SK-N-SH (cell line): ENCODE results near the gene SMPD2. TPM values are rescaled to one million over a fixed set of nuclear protein-coding genes. Genes with fewer than 3 reads are reported as not detected.

Experiments used
- CTCF ChIA-PET: fragments of 300-600, 350-600 bp; formaldehyde crosslinking; extraction: SDS; loops from one replicate; lab custom pipeline; 2021; lab: Yijun Ruan, JAX
- POLR2A ChIA-PET: fragments of 350-600 bp; sonication (Branson Sonifier 250); formaldehyde crosslinking; extraction: SDS; loops from one replicate; lab custom pipeline; 2020; ENCODE audit warnings: antibody characterized with exemption, inconsistent platforms; lab: Yijun Ruan, JAX
- DNase-seq: peaks from one replicate; pipeline ENCODE4 v3.0.0; 2012
- H2AFZ ChIP-seq: fragments of 200-600 bp; sonication (generic); 2 replicates; pipeline ENCODE4 v1.8.1; 2016; ENCODE audit warnings: antibody characterized with exemption, mild to moderate bottlenecking, low read depth
- H3F3A ChIP-seq: fragments of 200-600 bp; sonication (generic); replicated peaks from 2 replicates; pipeline ENCODE3; 2016; ENCODE audit warnings: antibody characterized with exemption, mild to moderate bottlenecking; ENCODE audit not compliant: insufficient read depth
- H3K27ac ChIP-seq, 2 experiments: fragments of 200-500 bp in 1 of 2; fragments of 200-600 bp in 1 of 2; sonication (Bioruptor generic) in 1 of 2; sonication (generic), shearing (Covaris generic) in 1 of 2; 2 replicates each; pipeline versions ENCODE4 v1.5.1 to v1.6.1; 2014 to 2016; ENCODE audit warnings: low read depth in 2 of 2, inconsistent platforms in 1 of 2, low read length in 1 of 2, mild to moderate bottlenecking in 1 of 2, mixed read lengths in 1 of 2
- H3K27me3 ChIP-seq: fragments of 200-600 bp; sonication (generic), shearing (Covaris generic); 2 replicates; pipeline ENCODE4 v1.6.1; 2016; ENCODE audit warnings: mixed run types; ENCODE audit not compliant: insufficient read depth
- H3K36me3 ChIP-seq, 2 experiments: fragments of 200-500 bp in 1 of 2; fragments of 200-600 bp in 1 of 2; sonication (Bioruptor generic) in 1 of 2; sonication (generic) in 1 of 2; replicated peaks in 1 of 2; 2 replicates each; pipeline versions ENCODE3 to v1.5.1; 2014 to 2016; ENCODE audit warnings: low read length in 1 of 2, mild to moderate bottlenecking in 1 of 2; ENCODE audit not compliant: insufficient read depth in 2 of 2, control insufficient read depth in 1 of 2
- H3K4me1 ChIP-seq, 2 experiments: fragments of 200-500 bp in 1 of 2; fragments of 200-600 bp in 1 of 2; sonication (Bioruptor generic) in 1 of 2; sonication (generic), shearing (Covaris generic) in 1 of 2; 2 replicates each; pipeline versions ENCODE4 v1.5.1 to v1.6.1; 2014 to 2016; ENCODE audit warnings: low read depth in 1 of 2, low read length in 1 of 2, mixed run types in 1 of 2; ENCODE audit not compliant: insufficient read depth in 2 of 2, control insufficient read depth in 1 of 2
- H3K4me2 ChIP-seq: fragments of 200-600 bp; sonication (generic), shearing (Covaris generic); 2 replicates; pipeline ENCODE4 v1.6.1; 2017; ENCODE audit warnings: mixed run types
- H3K4me3 ChIP-seq, 2 experiments: fragments of 200-500 bp in 1 of 2; fragments of 200-600 bp in 1 of 2; sonication (Bioruptor generic) in 1 of 2; sonication (generic), shearing (Covaris generic) in 1 of 2; 2 replicates each; pipeline versions ENCODE4 v1.5.1 to v1.8.1; 2014 to 2016; ENCODE audit warnings: low read depth in 2 of 2, inconsistent platforms in 1 of 2, low read length in 1 of 2, mild to moderate bottlenecking in 1 of 2, mixed read lengths in 1 of 2, moderate library complexity in 1 of 2
- H3K79me2 ChIP-seq: fragments of 200-600 bp; sonication (generic); 2 replicates; pipeline ENCODE4 v1.8.1; 2017; ENCODE audit warnings: mild to moderate bottlenecking; ENCODE audit not compliant: insufficient read depth
- H3K9ac ChIP-seq: fragments of 200-600 bp; sonication (generic); 2 replicates; pipeline ENCODE4 v1.6.1; 2017; ENCODE audit warnings: mixed run types
- H3K9me2 ChIP-seq: fragments of 200-600 bp; sonication (generic); 2 replicates; pipeline ENCODE4 v1.6.1; 2017; ENCODE audit warnings: mixed run types
- H3K9me3 ChIP-seq: fragments of 200-600 bp; sonication (generic); 2 replicates; pipeline ENCODE4 v1.6.1; 2017; ENCODE audit warnings: mixed run types, mild to moderate bottlenecking, moderate library complexity
- H4K20me1 ChIP-seq: fragments of 200-600 bp; sonication (generic); 2 replicates; pipeline ENCODE4 v1.6.1; 2017; ENCODE audit warnings: mild to moderate bottlenecking, mixed run types; ENCODE audit not compliant: insufficient read depth
- CHD2 ChIP-seq: fragments of 150-350 bp; IDR thresholded peaks from 2 replicates; pipeline ENCODE4 v1.6.1; 2018; ENCODE audit warnings: low read length; ENCODE audit not compliant: partially characterized antibody
- ELF1 ChIP-seq: IDR thresholded peaks from 2 replicates; pipeline ENCODE4 v1.4.0; 2012
- EP300 ChIP-seq, 2 experiments: IDR thresholded peaks; 2 replicates each; pipeline versions ENCODE4 v1.4.0 to v1.6.1; 2012; ENCODE audit warnings: borderline replicate concordance in 1 of 2, low read depth in 1 of 2, low read length in 1 of 2
- GABPA ChIP-seq: IDR thresholded peaks from 2 replicates; pipeline ENCODE4 v1.4.0; 2012; ENCODE audit warnings: low read depth, mild to moderate bottlenecking
- NRF1 ChIP-seq: IDR thresholded peaks from 2 replicates; pipeline ENCODE4 v1.6.1; 2012; ENCODE audit warnings: low read depth, mild to moderate bottlenecking, low read length
- RAD21 ChIP-seq: IDR thresholded peaks from 2 replicates; pipeline ENCODE4 v1.6.1; 2012; ENCODE audit warnings: mild to moderate bottlenecking, low read length
- RCOR1 ChIP-seq: fragments of 150-350 bp; IDR thresholded peaks from 2 replicates; pipeline ENCODE4 v1.6.1; 2017; ENCODE audit warnings: antibody characterized with exemption, low read length
- RXRA ChIP-seq: IDR thresholded peaks from 2 replicates; pipeline ENCODE4 v1.4.0; 2012; ENCODE audit warnings: low read depth, mild to moderate bottlenecking, borderline replicate concordance
- SIN3A ChIP-seq: IDR thresholded peaks from 2 replicates; pipeline ENCODE4 v1.6.1; 2012; ENCODE audit warnings: low read depth, mild to moderate bottlenecking, low read length, moderate library complexity, borderline replicate concordance
- TAF1 ChIP-seq: IDR thresholded peaks from 2 replicates; pipeline ENCODE4 v1.6.1; 2012; ENCODE audit warnings: low read depth, mild to moderate bottlenecking, low read length, moderate library complexity, borderline replicate concordance
- TCF12 ChIP-seq: IDR thresholded peaks from 2 replicates; pipeline ENCODE4 v1.4.0; 2012
- TEAD4 ChIP-seq: IDR thresholded peaks from 2 replicates; pipeline ENCODE4 v1.4.0; 2012; ENCODE audit warnings: mild to moderate bottlenecking, borderline replicate concordance; ENCODE audit not compliant: insufficient read depth
- WGBS: methylation state at CpG from one replicate; pipeline ENCODE4 v1.1.6; 2017; ENCODE audit warnings: low lambda C conversion rate; 5-methylcytosine and 5-hydroxymethylcytosine counted together
- polyA plus RNA-seq, 3 experiments: library from polyadenylated mRNA; depleted of rRNA; stranded (reverse); fragments of >200 nt; gene quantifications; 2 replicates each; pipeline ENCODE4 v1.2.3, GENCODE V29; 2012
- TF ChIP-seq, protein P1 (sequence below): fragments of 150-350 bp; IDR thresholded peaks from 2 replicates; pipeline ENCODE4 v1.6.1; 2016; ENCODE audit warnings: mild to moderate bottlenecking, low read depth, low read length
- TF ChIP-seq, protein P2 (sequence below): fragments of 200-600 bp; sonication (generic); IDR thresholded peaks from 2 replicates; pipeline ENCODE4 v1.6.1; 2017; ENCODE audit warnings: antibody characterized with exemption, mild to moderate bottlenecking, moderate library complexity
- TF ChIP-seq, protein P3 (sequence below): IDR thresholded peaks from 2 replicates; pipeline ENCODE4; 2012

SMPD2 gene
- polyA plus RNA-seq, 1 of the 3 experiments (the other 2 are of a cell fraction), result 9.7 TPM

DNA sequence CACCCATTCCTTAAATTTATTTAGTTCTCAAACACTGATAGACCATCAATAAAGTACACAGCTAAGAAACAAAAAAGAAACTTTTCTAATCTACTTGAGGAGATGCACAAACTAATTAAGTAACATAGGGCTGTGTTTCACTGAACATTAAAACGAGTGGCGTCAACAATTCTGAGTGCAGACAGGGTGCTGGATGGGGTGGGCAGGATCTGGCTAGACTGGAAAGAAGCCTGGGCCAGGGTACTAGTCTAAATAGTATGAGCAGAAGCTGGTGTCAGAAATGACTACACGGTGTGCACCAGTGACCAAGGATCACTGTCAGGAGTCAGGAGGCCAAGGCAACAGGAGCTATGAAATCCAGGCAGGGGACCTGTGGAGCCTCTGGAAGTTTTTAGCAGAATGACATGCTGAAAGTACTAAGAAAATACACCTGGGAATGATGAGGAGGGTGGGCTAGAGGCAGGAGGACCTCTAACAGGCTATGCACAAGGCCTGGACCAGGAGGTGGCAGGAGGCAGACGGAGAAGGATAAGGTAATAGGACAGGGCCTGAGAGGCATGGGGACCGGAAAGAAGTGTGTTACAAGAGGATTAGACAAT is 29.2 kb downstream of the SMPD2 start:
- Histone ChIP-seq H3K79me2 (no peaks in the 10 kb centered on the region), H3K36me3 (peaks cover 29 to 75% of the 10 kb centered on the region in 2 experiments), H2AFZ (no peak overlapping the region), H3K9me2 (no peaks in the 10 kb centered on the region), H3K9me3 (no peaks in the 10 kb centered on the region), H3K4me1 (no peaks in the 10 kb centered on the region), H3F3A (no peaks in the 10 kb centered on the region), H4K20me1 (no peaks in the 10 kb centered on the region), H3K27me3 (no peaks in the 10 kb centered on the region), H3K4me2 (no peak overlapping the region), H3K27ac (no peak overlapping the region), H3K9ac (no peak overlapping the region), H3K4me3 (no peak overlapping the region)
- ChIA-PET CTCF (interaction anchor here (1.9 kb wide), 1 partner anchor 14 kb away, joined by 5 read pairs; the partner anchor contains the start of gene MICAL1), POLR2A (no interaction called here)
- TF ChIP-seq ELF1 (no peak), EP300 (IDR thresholded peaks at IDR 0.05; ENCODE audit: borderline replicate concordance in 1 of 2, low read depth in 1 of 2, low read length in 1 of 2) (no peak), TEAD4 (no peak), TCF12 (no peak), CHD2 (no peak), RCOR1 (no peak), NRF1 (no peak), RXRA (no peak), TAF1 (no peak), SIN3A (no peak), GABPA (no peak), RAD21 (no peak)
- TF ChIP-seq, protein P1, sequence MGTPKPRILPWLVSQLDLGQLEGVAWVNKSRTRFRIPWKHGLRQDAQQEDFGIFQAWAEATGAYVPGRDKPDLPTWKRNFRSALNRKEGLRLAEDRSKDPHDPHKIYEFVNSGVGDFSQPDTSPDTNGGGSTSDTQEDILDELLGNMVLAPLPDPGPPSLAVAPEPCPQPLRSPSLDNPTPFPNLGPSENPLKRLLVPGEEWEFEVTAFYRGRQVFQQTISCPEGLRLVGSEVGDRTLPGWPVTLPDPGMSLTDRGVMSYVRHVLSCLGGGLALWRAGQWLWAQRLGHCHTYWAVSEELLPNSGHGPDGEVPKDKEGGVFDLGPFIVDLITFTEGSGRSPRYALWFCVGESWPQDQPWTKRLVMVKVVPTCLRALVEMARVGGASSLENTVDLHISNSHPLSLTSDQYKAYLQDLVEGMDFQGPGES, result no peak
- TF ChIP-seq, protein P2, sequence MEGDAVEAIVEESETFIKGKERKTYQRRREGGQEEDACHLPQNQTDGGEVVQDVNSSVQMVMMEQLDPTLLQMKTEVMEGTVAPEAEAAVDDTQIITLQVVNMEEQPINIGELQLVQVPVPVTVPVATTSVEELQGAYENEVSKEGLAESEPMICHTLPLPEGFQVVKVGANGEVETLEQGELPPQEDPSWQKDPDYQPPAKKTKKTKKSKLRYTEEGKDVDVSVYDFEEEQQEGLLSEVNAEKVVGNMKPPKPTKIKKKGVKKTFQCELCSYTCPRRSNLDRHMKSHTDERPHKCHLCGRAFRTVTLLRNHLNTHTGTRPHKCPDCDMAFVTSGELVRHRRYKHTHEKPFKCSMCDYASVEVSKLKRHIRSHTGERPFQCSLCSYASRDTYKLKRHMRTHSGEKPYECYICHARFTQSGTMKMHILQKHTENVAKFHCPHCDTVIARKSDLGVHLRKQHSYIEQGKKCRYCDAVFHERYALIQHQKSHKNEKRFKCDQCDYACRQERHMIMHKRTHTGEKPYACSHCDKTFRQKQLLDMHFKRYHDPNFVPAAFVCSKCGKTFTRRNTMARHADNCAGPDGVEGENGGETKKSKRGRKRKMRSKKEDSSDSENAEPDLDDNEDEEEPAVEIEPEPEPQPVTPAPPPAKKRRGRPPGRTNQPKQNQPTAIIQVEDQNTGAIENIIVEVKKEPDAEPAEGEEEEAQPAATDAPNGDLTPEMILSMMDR, result no peak
- TF ChIP-seq, protein P3, sequence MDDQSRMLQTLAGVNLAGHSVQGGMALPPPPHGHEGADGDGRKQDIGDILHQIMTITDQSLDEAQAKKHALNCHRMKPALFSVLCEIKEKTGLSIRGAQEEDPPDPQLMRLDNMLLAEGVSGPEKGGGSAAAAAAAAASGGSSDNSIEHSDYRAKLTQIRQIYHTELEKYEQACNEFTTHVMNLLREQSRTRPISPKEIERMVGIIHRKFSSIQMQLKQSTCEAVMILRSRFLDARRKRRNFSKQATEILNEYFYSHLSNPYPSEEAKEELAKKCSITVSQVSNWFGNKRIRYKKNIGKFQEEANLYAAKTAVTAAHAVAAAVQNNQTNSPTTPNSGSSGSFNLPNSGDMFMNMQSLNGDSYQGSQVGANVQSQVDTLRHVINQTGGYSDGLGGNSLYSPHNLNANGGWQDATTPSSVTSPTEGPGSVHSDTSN, result no peak
- no peak for DNase-seq
- WGBS, result 95% methylated on average over 5 of the region's 5 CpGs
